Measurements from ENCODE around the gene ERGIC1. TPM values are rescaled to one million over a fixed set of nuclear protein-coding genes. Genes with fewer than 3 reads are reported as not detected.

Gene ERGIC1
- total RNA-seq, 1 experiment from 2014 or later: 77.0 TPM

DNA sequence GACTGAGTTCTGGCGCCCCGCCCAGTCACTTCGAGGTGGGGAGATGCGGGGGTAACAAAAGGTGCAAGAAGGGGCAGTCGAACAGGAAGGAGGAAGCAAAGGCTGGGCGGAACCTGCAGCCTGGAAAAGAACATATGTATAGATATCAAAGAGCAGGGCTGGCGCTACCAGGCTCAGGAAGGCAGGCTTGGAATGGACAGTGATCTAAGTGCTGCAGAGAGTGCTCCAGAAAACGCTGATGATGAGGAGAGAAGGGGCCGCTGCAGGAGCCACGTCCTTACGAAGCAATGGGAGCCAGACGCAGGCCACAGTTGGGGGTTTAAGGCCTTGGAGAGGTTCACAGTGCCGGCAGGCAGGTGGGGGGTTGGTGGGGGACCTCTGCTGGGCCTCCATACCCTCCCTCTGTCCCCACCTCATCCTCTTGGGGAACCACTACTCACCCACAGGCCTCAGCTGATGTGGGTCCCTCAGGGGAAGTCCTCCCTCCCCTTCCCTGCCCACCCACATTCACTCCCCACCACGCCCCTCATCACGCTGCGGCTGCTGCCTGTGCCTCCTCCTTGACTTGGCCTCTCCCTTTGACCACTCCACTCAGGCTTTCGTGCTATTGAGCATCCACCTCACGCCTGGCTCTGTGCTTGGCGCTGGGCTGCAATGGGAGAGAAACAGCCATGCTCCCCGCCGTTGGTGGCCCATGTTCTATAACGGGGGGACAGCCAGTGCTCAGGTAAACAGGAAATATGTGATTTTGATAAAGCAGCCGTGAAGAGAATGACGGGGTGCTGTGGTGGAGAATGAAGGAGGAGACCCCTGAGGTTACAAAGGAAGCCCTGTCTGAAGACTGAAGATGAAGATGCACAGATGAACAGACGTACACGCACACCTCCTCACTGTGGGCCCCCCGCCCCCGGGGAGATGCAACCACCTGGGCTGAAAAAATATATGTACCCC is 84.6 kb downstream of the ERGIC1 start:
- H3K18ac ChIP-seq (ENCODE audit: insufficient read length, low read depth, low read length): no peak overlapping the region
- peaks cover 25 to 71% (median 65%) of the 10 kb centered on the region in 3 experiments for H3K36me3 Mint-ChIP-seq (ENCODE audit: insufficient read depth in 1 of 3, low read depth in 3 of 3)
- H2BK5ac ChIP-seq (ENCODE audit: insufficient read length, low read length): no peak overlapping the region
- peak overlapping the region in 1 of 3 experiments; percentile 86; a peak in 2 of 7 replicates for H3K27ac Mint-ChIP-seq
- no peaks in the 10 kb centered on the region for H3K79me1 ChIP-seq (ENCODE audit: insufficient read depth, low read depth, low read length, poor library complexity, severe bottlenecking)
- no peak overlapping the region for H2AFZ ChIP-seq (ENCODE audit: low read length)
- no peaks in the 10 kb centered on the region for H3K9me3 Mint-ChIP-seq
- H3K4me1 ChIP-seq (ENCODE audit: insufficient read depth, low read length): no peaks in the 10 kb centered on the region
- no peaks in the 10 kb centered on the region for H3K9me3 ChIP-seq (ENCODE audit: control insufficient read depth, low read depth, low read length)
- no peaks in the 10 kb centered on the region for H3K79me2 ChIP-seq (ENCODE audit: insufficient read depth, low read length)
- no peaks in the 10 kb centered on the region; the same call in 1 of the 2 replicates for H3K27me3 Mint-ChIP-seq (ENCODE audit: low read depth)
- H3K27me3 ChIP-seq (ENCODE audit: insufficient read depth, low read length): no peaks in the 10 kb centered on the region
- no peak overlapping the region for H3K56ac ChIP-seq (ENCODE audit: insufficient read length, low read depth, low read length)
- no peak overlapping the region for H2BK20ac ChIP-seq (ENCODE audit: low read depth, low read length, poor library complexity, severe bottlenecking)
- WGBS (ENCODE audit: extremely low coverage, insufficient read length, low lambda C conversion rate): no CpG with 5 or more reads among the region's 28 CpGs
- H2BK120ac ChIP-seq (ENCODE audit: low read depth, low read length, poor library complexity, severe bottlenecking): no peak overlapping the region
- no peak overlapping the region for H3T11ph ChIP-seq (ENCODE audit: low read length)
- H2BK15ac ChIP-seq (ENCODE audit: low read depth, low read length): no peak overlapping the region
- H3K9ac ChIP-seq (ENCODE audit: extremely low read depth, insufficient read length, low read length): no peak overlapping the region
- H3K4me1 Mint-ChIP-seq: no peaks in the 10 kb centered on the region
- no peak overlapping the region for H2BK12ac ChIP-seq (ENCODE audit: insufficient read length, low read depth, low read length)
- TF ChIP-seq, protein P1, sequence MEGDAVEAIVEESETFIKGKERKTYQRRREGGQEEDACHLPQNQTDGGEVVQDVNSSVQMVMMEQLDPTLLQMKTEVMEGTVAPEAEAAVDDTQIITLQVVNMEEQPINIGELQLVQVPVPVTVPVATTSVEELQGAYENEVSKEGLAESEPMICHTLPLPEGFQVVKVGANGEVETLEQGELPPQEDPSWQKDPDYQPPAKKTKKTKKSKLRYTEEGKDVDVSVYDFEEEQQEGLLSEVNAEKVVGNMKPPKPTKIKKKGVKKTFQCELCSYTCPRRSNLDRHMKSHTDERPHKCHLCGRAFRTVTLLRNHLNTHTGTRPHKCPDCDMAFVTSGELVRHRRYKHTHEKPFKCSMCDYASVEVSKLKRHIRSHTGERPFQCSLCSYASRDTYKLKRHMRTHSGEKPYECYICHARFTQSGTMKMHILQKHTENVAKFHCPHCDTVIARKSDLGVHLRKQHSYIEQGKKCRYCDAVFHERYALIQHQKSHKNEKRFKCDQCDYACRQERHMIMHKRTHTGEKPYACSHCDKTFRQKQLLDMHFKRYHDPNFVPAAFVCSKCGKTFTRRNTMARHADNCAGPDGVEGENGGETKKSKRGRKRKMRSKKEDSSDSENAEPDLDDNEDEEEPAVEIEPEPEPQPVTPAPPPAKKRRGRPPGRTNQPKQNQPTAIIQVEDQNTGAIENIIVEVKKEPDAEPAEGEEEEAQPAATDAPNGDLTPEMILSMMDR (conservative IDR thresholded peaks at IDR 0.05): no peak
- no peak overlapping the region for H3K14ac ChIP-seq (ENCODE audit: insufficient read depth, low read length)
- no peak overlapping the region for H3K4me2 ChIP-seq (ENCODE audit: insufficient read depth, insufficient read length, low read length)
- H3K27ac ChIP-seq (ENCODE audit: insufficient read length, low read depth, low read length): no peak overlapping the region
- no peak overlapping the region for H3K4me3 Mint-ChIP-seq
- no peak overlapping the region for H4K91ac ChIP-seq (ENCODE audit: insufficient read length, low read depth, low read length)
- no peak overlapping the region for H4K8ac ChIP-seq (replicated peaks; ENCODE audit: insufficient read length, low read depth, low read length)
- no peak overlapping the region for H3K23ac ChIP-seq (ENCODE audit: insufficient read length, low read depth, low read length)
- no peaks in the 10 kb centered on the region for H3K23me2 ChIP-seq (ENCODE audit: insufficient read length, low read depth, low read length, poor library complexity, severe bottlenecking)
- H3K4ac ChIP-seq (ENCODE audit: low read depth, low read length): no peak overlapping the region
- no peak for DNase-seq
- H4K5ac ChIP-seq (ENCODE audit: insufficient read length, low read depth, low read length): no peak overlapping the region
- H2AK5ac ChIP-seq (ENCODE audit: insufficient read length, low read length): no peak overlapping the region
- no peaks in the 10 kb centered on the region for H4K20me1 ChIP-seq (ENCODE audit: control insufficient read depth, insufficient read depth, insufficient read length)

All from H9 (cell line).